ENCODE data around the gene LZIC.

LZIC gene

GRCh38 chr1:9910423-9911178, 32.6 kb downstream of the LZIC start:
- peak; percentile 100 for DNase-seq (ENCODE audit: low read depth in 2 of 2, low spot score in 1 of 2)

GRCh38 chr1:9910076-9910422, 33.1 kb downstream of the LZIC start, which contains the start of gene CTNNBIP1:
CTNNBIP1 (minus strand) TSS chr1:9910269; CDS start chr1:9872064, 38,205 bp downstream.
- no peak for DNase-seq (ENCODE audit: low read depth in 2 of 2, low spot score in 1 of 2)

- DNase-seq (ENCODE audit: low read depth in 2 of 2, low spot score in 1 of 2): peak; percentile 0 to 9
These were observed 33.8 kb downstream of the LZIC start for GRCh38 chr1:9909234-9910046.

- no peak for DNase-seq (ENCODE audit: low read depth in 2 of 2, low spot score in 1 of 2)
These were observed 34.3 kb downstream of the LZIC start for GRCh38 chr1:9908871-9909233.

DNA sequence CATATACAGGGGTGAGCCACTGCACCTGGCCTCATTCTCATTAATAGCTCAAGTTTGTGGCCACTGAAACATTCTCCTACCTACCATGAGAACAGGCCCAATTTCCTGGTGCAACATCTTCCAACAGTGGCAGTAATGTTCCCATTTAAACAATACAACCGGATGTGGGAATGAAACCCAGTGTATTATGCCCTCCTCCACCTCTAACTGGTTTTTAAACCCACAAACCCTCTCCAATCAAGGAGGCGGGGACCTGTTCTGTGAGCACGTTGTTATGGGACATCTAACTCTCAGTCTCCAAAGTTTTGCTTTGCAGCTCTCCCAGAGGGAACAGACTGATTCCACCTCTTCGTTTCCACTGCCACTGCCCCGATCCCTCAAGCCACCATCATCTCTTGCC, 35.8 kb downstream of the LZIC start:
- DNase-seq (ENCODE audit: low read depth in 2 of 2, low spot score in 1 of 2): no peak

DNA sequence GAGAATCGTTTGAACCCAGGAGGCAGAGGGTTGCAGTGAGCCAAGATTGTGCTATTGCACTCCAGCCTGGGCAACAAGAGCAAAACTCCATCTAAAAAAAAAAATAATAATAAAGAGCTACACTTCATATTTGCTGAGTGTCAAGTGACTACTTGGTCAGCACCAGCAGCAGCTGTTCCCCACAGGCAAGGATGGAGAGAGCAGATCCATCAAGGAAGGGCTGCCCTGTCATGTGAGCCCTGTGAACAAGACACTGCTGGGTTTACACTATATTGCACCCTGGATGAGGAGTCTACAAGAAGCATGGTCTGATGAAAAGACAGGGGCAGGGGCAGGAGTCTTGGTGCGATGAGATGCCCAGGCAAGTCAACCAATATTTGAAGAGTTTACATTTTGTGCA, 36.7 kb downstream of the LZIC start:
- DNase-seq (ENCODE audit: low read depth in 2 of 2, low spot score in 1 of 2): no peak

DNA sequence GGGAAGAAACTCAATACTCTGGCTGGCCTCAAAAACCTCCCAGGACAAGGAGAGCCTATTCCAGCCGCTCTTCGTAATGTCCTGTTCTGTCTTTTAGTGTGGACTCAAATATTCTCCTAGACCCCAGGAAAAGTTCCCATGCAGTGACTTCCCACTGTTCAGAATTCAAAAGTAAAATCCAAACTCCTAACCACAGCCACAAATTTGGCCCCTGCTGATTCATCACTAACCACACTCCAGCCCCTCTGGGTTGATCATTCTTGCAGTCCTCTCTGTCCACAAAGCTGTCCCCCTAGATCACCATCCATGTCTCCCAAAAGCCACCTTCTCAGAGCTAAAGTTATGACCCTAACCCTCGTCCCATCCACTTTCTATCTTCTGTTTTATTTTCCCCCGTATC, 38.2 kb downstream of the LZIC start:
- no peak for DNase-seq (ENCODE audit: low read depth in 2 of 2, low spot score in 1 of 2)

DNA sequence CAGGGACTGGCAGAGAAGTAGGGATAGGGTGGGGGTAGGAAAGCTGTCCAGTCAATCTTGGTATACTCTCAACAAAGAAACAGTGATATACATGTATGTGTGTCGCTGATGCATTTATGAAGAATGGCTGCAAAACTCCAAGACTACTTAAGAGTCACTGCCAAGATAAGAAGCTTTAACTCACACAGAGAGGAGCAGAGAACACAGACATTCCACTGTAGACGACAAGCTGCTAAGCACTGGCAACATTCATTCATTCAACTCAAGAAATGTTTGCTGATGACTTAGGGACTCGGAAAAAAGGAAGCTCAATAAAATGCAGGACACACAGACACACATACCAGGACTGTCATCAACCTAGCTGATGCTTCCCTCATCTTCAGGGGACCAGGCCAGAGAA, 38.6 kb downstream of the LZIC start:
- DNase-seq (ENCODE audit: low read depth in 2 of 2, low spot score in 1 of 2): no peak

DNA sequence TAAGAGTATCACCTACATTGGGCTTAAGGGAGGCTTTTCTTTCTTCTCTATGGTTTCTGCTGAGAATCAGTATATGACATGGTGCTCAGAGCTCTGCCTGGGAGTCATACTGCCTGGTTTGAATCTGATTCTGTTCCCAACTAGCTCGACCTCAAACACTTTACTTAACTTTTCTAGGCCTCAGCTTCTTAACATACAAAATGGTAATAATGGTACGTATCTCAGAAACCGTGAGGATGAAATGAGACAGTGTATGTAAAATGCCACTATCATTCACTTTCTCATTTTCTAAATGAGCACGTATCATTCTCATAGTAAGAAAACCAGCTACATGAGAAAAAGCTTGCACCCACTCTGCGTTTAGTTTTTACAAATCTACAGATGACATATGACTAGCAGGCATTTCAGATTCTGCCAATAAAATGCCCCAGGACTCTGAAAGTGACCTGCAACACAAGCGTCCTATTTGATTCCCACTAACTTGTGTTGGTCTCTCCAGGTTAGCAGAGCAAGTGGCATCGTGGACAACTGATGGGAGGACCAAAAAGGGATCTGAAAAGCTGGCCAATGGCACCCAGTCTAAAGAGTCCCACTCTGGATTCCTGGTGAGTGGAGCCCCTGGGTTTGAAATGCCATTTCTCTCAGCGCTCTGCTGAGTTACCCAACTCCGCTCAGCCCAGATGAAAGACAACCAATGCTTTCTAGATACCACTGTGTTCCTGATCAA, 39.2 kb downstream of the LZIC start:
- DNase-seq (ENCODE audit: low read depth in 2 of 2, low spot score in 1 of 2): no peak

DNA sequence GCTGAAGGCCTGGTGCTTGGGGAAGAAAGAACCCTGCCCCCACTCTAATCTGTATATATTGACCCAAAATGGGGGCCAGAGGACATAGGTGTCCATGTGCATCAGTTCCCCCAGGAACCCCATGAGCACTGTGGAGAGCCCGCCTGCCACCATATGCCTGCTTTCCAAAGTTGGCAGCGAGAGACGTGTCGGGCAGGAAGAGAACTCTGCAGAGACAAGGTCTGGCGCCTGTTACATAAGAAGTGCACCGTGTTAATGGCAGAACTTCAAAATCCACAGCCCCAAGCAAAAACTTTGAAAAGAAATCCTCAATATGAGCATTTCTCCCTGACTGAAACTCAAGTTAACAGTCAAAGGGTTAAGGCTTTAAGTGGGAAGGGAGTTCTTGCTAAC, 41.1 kb downstream of the LZIC start:
- DNase-seq (ENCODE audit: low read depth in 2 of 2, low spot score in 1 of 2): no peak

GRCh38 chr1:9901148-9902059, 41.8 kb downstream of the LZIC start:
- DNase-seq (ENCODE audit: low read depth in 2 of 2, low spot score in 1 of 2): no peak

DNA sequence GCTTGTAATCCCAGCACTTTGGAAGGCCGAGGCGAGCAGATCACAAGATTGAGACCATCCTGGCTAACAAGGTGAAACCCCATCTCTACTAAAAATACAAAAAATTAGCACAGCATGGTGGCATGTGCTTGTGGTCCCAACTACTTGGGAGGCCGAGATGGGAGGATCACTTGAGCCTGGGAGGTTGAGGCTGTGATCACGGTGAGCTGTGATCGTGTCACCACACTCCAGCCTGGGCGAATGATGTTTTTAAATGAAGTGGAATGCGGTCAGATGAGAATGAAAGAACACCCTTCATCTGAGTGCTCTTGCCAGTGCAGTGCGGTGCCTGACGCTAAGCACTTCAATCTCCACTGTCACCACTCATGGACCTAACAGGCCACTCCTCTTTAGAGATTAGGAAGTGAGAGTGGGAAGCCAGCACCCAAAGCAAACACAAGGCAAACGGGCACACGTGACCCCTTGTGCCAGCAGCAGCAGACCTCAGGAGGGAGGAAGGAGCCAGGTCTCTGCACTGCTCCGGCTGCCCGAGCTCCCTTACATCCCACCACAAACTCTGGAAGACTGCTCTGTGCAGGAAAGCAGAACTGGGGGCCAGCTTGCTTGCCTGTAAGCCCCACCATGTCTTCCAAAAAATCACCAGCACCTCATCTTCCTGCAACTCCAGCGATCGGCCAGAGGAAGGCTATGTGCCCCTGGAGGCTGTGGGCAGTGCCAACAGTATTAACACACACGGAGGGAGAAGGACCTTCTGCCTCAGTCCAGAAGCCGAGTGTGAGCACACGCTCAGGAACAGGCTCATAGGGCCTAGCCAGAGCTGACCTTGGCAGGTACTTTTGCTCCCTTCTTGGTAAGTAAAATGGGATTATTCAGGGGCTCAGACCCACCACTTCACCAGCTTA, 42.8 kb downstream of the LZIC start:
- DNase-seq (ENCODE audit: low read depth in 2 of 2, low spot score in 1 of 2): no peak

- DNase-seq (ENCODE audit: low read depth in 2 of 2, low spot score in 1 of 2): no peak
These were observed 49.1 kb downstream of the LZIC start for GRCh38 chr1:9894115-9894514.

- DNase-seq (ENCODE audit: low read depth in 2 of 2, low spot score in 1 of 2): no peak
These were observed 50.3 kb downstream of the LZIC start for GRCh38 chr1:9892563-9893528.

- DNase-seq (ENCODE audit: low read depth in 2 of 2, low spot score in 1 of 2): no peak
These were observed 52.0 kb downstream of the LZIC start for GRCh38 chr1:9891207-9891606.

GRCh38 chr1:9890224-9890731, 52.9 kb downstream of the LZIC start:
- DNase-seq (ENCODE audit: low read depth in 2 of 2, low spot score in 1 of 2): no peak

DNA sequence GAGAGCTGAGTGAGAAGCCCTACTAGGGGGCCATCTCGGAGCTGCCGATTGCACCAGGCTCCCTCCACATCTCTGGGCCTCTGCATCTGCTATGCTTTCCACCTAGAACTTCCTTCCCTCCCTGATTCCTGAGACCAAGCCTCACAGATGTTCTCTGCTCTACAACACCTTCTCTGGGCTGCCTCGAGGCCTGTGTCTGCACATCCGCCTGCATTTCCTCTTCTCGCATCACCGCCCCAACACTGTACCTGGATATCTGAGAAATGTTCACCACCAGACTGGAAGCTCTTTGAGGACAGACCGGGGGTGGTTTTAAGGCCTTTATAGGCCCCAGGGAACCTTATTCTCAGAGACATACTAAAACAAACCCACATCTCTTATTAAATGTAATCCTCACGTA, 53.8 kb downstream of the LZIC start:
- DNase-seq (ENCODE audit: low read depth in 2 of 2, low spot score in 1 of 2): no peak

GRCh38 chr1:9888886-9889285, 54.3 kb downstream of the LZIC start:
- no peak for DNase-seq (ENCODE audit: low read depth in 2 of 2, low spot score in 1 of 2)

- DNase-seq (ENCODE audit: low read depth in 2 of 2, low spot score in 1 of 2): no peak
These were observed 56.1 kb downstream of the LZIC start for GRCh38 chr1:9887070-9887469.
